ENCODE measurements around the gene SNX12. TPM values are rescaled to one million over a fixed set of nuclear protein-coding genes. Genes with fewer than 3 reads are reported as not detected.

The SNX12 gene
- total and polyA plus RNA-seq, 2 of the 4 experiments (the other 2 are of a cell fraction): 59.9 to 63.0 TPM

DNA sequence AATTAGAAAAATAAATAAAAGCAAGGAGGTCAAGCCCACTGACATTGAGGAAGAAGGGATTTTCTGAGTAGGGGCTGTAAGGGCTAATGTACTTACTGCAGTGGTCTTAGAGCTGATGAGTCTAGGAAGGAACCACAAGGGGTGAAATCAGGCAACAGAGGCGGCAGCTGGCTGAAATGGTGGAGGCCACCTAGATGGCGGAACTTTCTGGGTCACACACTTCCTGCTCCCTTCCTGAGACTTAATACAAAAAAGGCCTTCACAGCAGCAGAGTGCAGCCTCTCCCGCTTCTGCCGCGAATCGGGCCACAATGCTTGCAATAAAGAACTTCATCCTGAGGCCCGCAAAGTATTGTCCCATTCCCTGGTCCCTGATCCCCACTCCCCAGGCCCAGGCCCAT lies 15.4 kb downstream of the SNX12 start:
- Histone ChIP-seq H3K56ac (ENCODE audit: extremely low read depth, insufficient read depth, low read length) (no peak overlapping the region), H3K18ac (ENCODE audit: low read depth, low read length) (no peak overlapping the region), H3K23ac (ENCODE audit: low read depth, low read length) (no peak overlapping the region), H2BK20ac (ENCODE audit: low read depth, low read length) (no peak overlapping the region), H2BK15ac (ENCODE audit: low read depth, low read length) (no peak overlapping the region), H3K4me1 (ENCODE audit: control insufficient read depth, insufficient read depth, low read length) (peaks cover 2% of the 10 kb centered on the region; the same call in 1 of the 2 replicates), H2BK5ac (ENCODE audit: low read depth, low read length, poor library complexity, severe bottlenecking) (no peak overlapping the region), H4K20me1 (ENCODE audit: insufficient read depth, low read length) (no peaks in the 10 kb centered on the region), H3K9me3 (ENCODE audit: control insufficient read depth, insufficient read depth, low read length) (no peaks in the 10 kb centered on the region), H3K27ac (ENCODE audit: insufficient read depth, low read length) (no peak overlapping the region), H3K4me2 (ENCODE audit: low read depth, low read length) (no peak overlapping the region), H2AK9ac (replicated peaks; ENCODE audit: low read depth, low read length, poor library complexity) (no peak overlapping the region), H3K14ac (replicated peaks; ENCODE audit: low read depth, low read length) (no peak overlapping the region), H3K27me3 (ENCODE audit: control insufficient read depth, insufficient read depth, low read length) (no peaks in the 10 kb centered on the region), H4K8ac (ENCODE audit: low read depth in 2 of 2, low read length in 2 of 2) (no peak overlapping the region), H2BK120ac (ENCODE audit: low read depth, low read length) (no peak overlapping the region), H4K91ac (ENCODE audit: insufficient read depth, low read depth, low read length) (no peak overlapping the region), H4K5ac (ENCODE audit: low read depth, low read length) (no peak overlapping the region), H3K79me1 (ENCODE audit: low read depth in 1 of 2, low read length in 2 of 2) (peaks cover 0 to 4% of the 10 kb centered on the region in 2 experiments; a peak in 1 of 4 replicates), H2AK5ac (ENCODE audit: low read depth, low read length) (no peak overlapping the region), H3K4me3 (ENCODE audit: insufficient read depth, low read depth, low read length) (no peak overlapping the region), H3K36me3 (ENCODE audit: control insufficient read depth, insufficient read depth, low read length) (0 out of 2 replicates have a peak, but pooled peaks cover 1% of the 10 kb centered on the region), H3K9ac (ENCODE audit: low read depth, low read length) (no peak overlapping the region), H2AFZ (replicated peaks; ENCODE audit: low read length, poor library complexity) (no peak overlapping the region), H3K4ac (ENCODE audit: low read depth, low read length) (no peak overlapping the region), H3K9me1 (ENCODE audit: insufficient read depth, low read length) (no peaks in the 10 kb centered on the region)
- ChIA-PET POLR2A (ENCODE audit: unreplicated experiment) (no interaction called here), CTCF (no interaction called here)
- no peak for ATAC-seq (ENCODE audit: low read depth)
- dilution Hi-C loops (cut with HindIII; ENCODE audit: low sequenced_read_pairs, unreplicated experiment) (no loop called here), in situ Hi-C loops (cut with MboI; ENCODE audit: low sequenced_read_pairs) (no loop called here), intact Hi-C loops (cut with micrococcal nuclease) (no loop called here)
- WGBS, 2 experiments (ENCODE audit: extremely low coverage in 2 of 2, insufficient read length in 1 of 2): no CpG with 5 or more reads among the region's 7 CpGs
- no peak for DNase-seq
- TF ChIP-seq POLR2A (IDR thresholded peaks at IDR 0.05; ENCODE audit: low read depth, low read length): no peak
- no peak for TF ChIP-seq MXI1 (IDR thresholded peaks at IDR 0.05; ENCODE audit: borderline replicate concordance, low read depth, low read length)
- no peak for TF ChIP-seq ELK1 (IDR thresholded peaks at IDR 0.05; ENCODE audit: borderline replicate concordance, low read depth, low read length)
- no peak for TF ChIP-seq CHD1 (IDR thresholded peaks at IDR 0.05; ENCODE audit: low read depth, low read length)
- TF ChIP-seq BHLHE40 (IDR thresholded peaks at IDR 0.05; ENCODE audit: low read depth, low read length): no peak
- TF ChIP-seq MAZ (IDR thresholded peaks at IDR 0.05; ENCODE audit: borderline replicate concordance, low read depth, low read length): no peak
- TF ChIP-seq RAD21 (IDR thresholded peaks at IDR 0.05; ENCODE audit: low read length): no peak
- TF ChIP-seq MAFK (IDR thresholded peaks at IDR 0.05; ENCODE audit: low read depth, low read length): no peak
- no peak for TF ChIP-seq CTCF (conservative IDR thresholded peaks at IDR 0.05; ENCODE audit: low read depth, low read length)
- no peak for TF ChIP-seq FOS (IDR thresholded peaks at IDR 0.05; ENCODE audit: low read depth, low read length)
- no peak for TF ChIP-seq NFE2L2 (IDR thresholded peaks at IDR 0.05; ENCODE audit: low read depth, low read length)
- no TSS peak for BruUV-seq (replicated peaks)
